CD14-positive monocyte (primary cell): ENCODE data around the gene RASGRP1. TPM values are rescaled to one million over a fixed set of nuclear protein-coding genes. Genes with fewer than 3 reads are reported as not detected.

Experiments
- DNase-seq, 3 donors: peaks; one replicate each; pipeline ENCODE4 v3.0.0-alpha.2; 2011 to 2022
- H2AFZ ChIP-seq: 2 replicates; pipeline ENCODE4 v1.6.0; 2012; ENCODE audit warnings: mild to moderate bottlenecking, low read depth, low read length, inconsistent platforms; ENCODE audit not compliant: insufficient read depth, poor library complexity, severe bottlenecking
- H3K27ac ChIP-seq, 2 donors: 1 replicate in 1 of 2; 2 replicates in 1 of 2; pipeline ENCODE4 v1.5.1; 2012 to 2013; ENCODE audit warnings: low read length in 2 of 2, control low read depth in 1 of 2, inconsistent platforms in 1 of 2, low read depth in 1 of 2, mild to moderate bottlenecking in 1 of 2
- H3K27me3 ChIP-seq, 2 donors: one replicate each; pipeline versions ENCODE4 v1.6.0 to v1.6.1; 2011 to 2013; ENCODE audit warnings: low read length in 2 of 2; ENCODE audit not compliant: control insufficient read depth in 2 of 2, insufficient read depth in 2 of 2
- H3K36me3 ChIP-seq, 2 donors: replicated peaks in 1 of 2; 1 replicate in 1 of 2; 2 replicates in 1 of 2; pipeline versions ENCODE4 v1.5.1 to v1.6.1; 2012 to 2013; ENCODE audit warnings: low read length in 2 of 2, control low read depth in 1 of 2, inconsistent platforms in 1 of 2, mild to moderate bottlenecking in 1 of 2; ENCODE audit not compliant: insufficient read depth in 2 of 2, control insufficient read depth in 1 of 2
- H3K4me1 ChIP-seq, 2 donors: 1 replicate in 1 of 2; 2 replicates in 1 of 2; pipeline versions ENCODE4 v1.5.1 to v1.6.1; 2012 to 2013; ENCODE audit warnings: low read length in 2 of 2, control low read depth in 1 of 2, inconsistent platforms in 1 of 2, mild to moderate bottlenecking in 1 of 2, moderate library complexity in 1 of 2; ENCODE audit not compliant: insufficient read depth in 2 of 2, control insufficient read depth in 1 of 2
- H3K4me2 ChIP-seq: replicated peaks from 2 replicates; pipeline ENCODE3; 2012; ENCODE audit warnings: low read length, moderate library complexity, mild to moderate bottlenecking; ENCODE audit not compliant: poor library complexity, severe bottlenecking; ENCODE audit errors: extremely low read depth
- H3K4me3 ChIP-seq, 3 experiments: fragments of 200-600 bp in 1 of 3; sonication (generic) in 1 of 3; replicated peaks in 1 of 3; 1 replicate in 2 of 3; 2 replicates in 1 of 3; pipeline ENCODE4 v1.5.1; 2011 to 2013; ENCODE audit warnings: low read length in 3 of 3, mild to moderate bottlenecking in 3 of 3, control low read depth in 2 of 3, low read depth in 2 of 3, inconsistent platforms in 1 of 3, moderate library complexity in 1 of 3
- H3K79me2 ChIP-seq: 2 replicates; pipeline ENCODE4 v1.6.0; 2012; ENCODE audit warnings: mild to moderate bottlenecking, control low read depth, inconsistent platforms, low read length, moderate library complexity; ENCODE audit not compliant: insufficient read depth
- H3K9ac ChIP-seq: 2 replicates; pipeline ENCODE4 v1.6.0; 2017; ENCODE audit warnings: low read length, mild to moderate bottlenecking; ENCODE audit not compliant: insufficient read depth, poor library complexity, severe bottlenecking
- H3K9me3 ChIP-seq, 2 donors: replicated peaks in 1 of 2; 1 replicate in 1 of 2; 2 replicates in 1 of 2; pipeline versions ENCODE4 v1.5.1 to v1.6.1; 2012 to 2013; ENCODE audit warnings: low read length in 2 of 2, control low read depth in 1 of 2; ENCODE audit not compliant: control insufficient read depth in 1 of 2, insufficient read depth in 1 of 2
- H4K20me1 ChIP-seq: 2 replicates; pipeline ENCODE4 v1.6.0; 2012; ENCODE audit warnings: mild to moderate bottlenecking, low read length, control low read depth, moderate library complexity; ENCODE audit not compliant: insufficient read depth
- H3K27ac Mint-ChIP-seq, 7 donors: one replicate each; pipeline ENCODE4 v1.8.0; 2020; ENCODE audit warnings: mild to moderate bottlenecking in 7 of 7, mixed read lengths in 7 of 7, moderate library complexity in 6 of 7, inconsistent platforms in 2 of 7
- H3K27me3 Mint-ChIP-seq, 3 donors: one replicate each; pipeline ENCODE4 v1.8.0; 2021 to 2022; ENCODE audit warnings: low read depth in 3 of 3, mild to moderate bottlenecking in 3 of 3, mixed read lengths in 3 of 3, moderate library complexity in 3 of 3, inconsistent platforms in 1 of 3
- H3K36me3 Mint-ChIP-seq, 2 donors: one replicate each; pipeline ENCODE4 v1.8.0; 2020; ENCODE audit warnings: mixed read lengths in 2 of 2, inconsistent platforms in 1 of 2, mild to moderate bottlenecking in 1 of 2
- H3K4me1 Mint-ChIP-seq: one replicate; pipeline ENCODE4 v1.8.0; 2020; ENCODE audit warnings: mild to moderate bottlenecking, mixed read lengths
- H3K4me3 Mint-ChIP-seq, 2 donors: one replicate each; pipeline ENCODE4 v1.8.0; 2020; ENCODE audit warnings: mild to moderate bottlenecking in 2 of 2, mixed read lengths in 2 of 2, moderate library complexity in 1 of 2
- H3K9me3 Mint-ChIP-seq, 7 donors: one replicate each; pipeline ENCODE4 v1.8.0; 2020 to 2022; ENCODE audit warnings: mixed read lengths in 7 of 7, mild to moderate bottlenecking in 6 of 7, moderate library complexity in 6 of 7, inconsistent platforms in 2 of 7
- whole genome bisulfite sequencing: methylation state at CpG from one replicate; pipeline ENCODE4 v1.1.5; 2013; ENCODE audit warnings: missing lambda C conversion rate; ENCODE audit not compliant: insufficient coverage; 5-methylcytosine and 5-hydroxymethylcytosine counted together
- intact Hi-C, 2 donors: fragments of 100-400 bp; cut with micrococcal nuclease; formaldehyde crosslinking; loops; one replicate each; pipeline versions ENCODE4 v1.15.0 to v1.15.1; 2023
- polyA plus RNA-seq, 3 donors: library from polyadenylated mRNA; depleted of rRNA in 1 of 3; unstranded in 2 of 3; stranded (reverse) in 1 of 3; fragments of 300-500 nt in 2 of 3; fragments of >200 nt in 1 of 3; fragmentation: Illumina TruSeq in 2 of 3; gene quantifications; 1 replicate in 2 of 3; 2 replicates in 1 of 3; pipeline ENCODE4 v1.2.3, GENCODE V29; 2012 to 2021
- TF ChIP-seq, protein P1 (sequence below): fragments of 200-600 bp; IDR thresholded peaks from one replicate; pipeline ENCODE4 v1.8.0; 2022; ENCODE audit warnings: antibody characterized with exemption, mild to moderate bottlenecking

RASGRP1 gene
- polyA plus RNA-seq, 3 donors = 0.05 to 0.38 (median 0.13) TPM

DNA sequence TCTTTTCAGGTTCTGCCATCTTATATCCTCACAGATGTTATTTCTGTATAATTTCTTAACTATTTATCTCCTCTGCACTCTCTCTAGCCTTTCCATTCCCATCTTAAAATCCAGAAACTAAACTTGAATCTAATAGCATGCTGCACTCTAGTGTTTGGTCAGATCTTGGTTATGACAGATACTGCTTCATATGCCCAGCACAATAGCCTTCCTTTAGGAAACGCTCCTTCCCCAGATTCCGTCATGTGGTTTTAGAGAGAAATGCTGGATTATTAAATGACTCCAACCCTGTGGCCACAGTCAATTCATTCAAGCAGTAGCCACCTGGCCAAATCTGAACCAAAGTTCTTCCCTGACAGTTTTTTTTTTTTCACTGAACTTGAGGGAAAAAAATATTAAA lies 19.4 kb downstream of the RASGRP1 start:
- no peak overlapping the region for H3K27ac Mint-ChIP-seq
- intact Hi-C loops = no loop called here
- H3K27me3 Mint-ChIP-seq = peaks cover 0 to 2% (median 0%) of the 10 kb centered on the region in 3 donors
- no peaks in the 10 kb centered on the region for H3K4me1 ChIP-seq
- H3K9ac ChIP-seq = no peak overlapping the region
- no peaks in the 10 kb centered on the region for H3K36me3 ChIP-seq
- H3K4me2 ChIP-seq = no peak overlapping the region
- H3K79me2 ChIP-seq = no peaks in the 10 kb centered on the region
- no peaks in the 10 kb centered on the region for H3K27me3 ChIP-seq
- WGBS = no CpG with 5 or more reads among the region's 2 CpGs
- no peaks in the 10 kb centered on the region for H3K9me3 ChIP-seq
- no peak overlapping the region for H3K27ac ChIP-seq
- DNase-seq = no peak
- H3K4me1 Mint-ChIP-seq = no peaks in the 10 kb centered on the region
- H3K4me3 Mint-ChIP-seq = no peak overlapping the region
- no peaks in the 10 kb centered on the region for H3K9me3 Mint-ChIP-seq
- no peaks in the 10 kb centered on the region for H4K20me1 ChIP-seq
- no peaks in the 10 kb centered on the region for H3K36me3 Mint-ChIP-seq
- TF ChIP-seq, protein P1, sequence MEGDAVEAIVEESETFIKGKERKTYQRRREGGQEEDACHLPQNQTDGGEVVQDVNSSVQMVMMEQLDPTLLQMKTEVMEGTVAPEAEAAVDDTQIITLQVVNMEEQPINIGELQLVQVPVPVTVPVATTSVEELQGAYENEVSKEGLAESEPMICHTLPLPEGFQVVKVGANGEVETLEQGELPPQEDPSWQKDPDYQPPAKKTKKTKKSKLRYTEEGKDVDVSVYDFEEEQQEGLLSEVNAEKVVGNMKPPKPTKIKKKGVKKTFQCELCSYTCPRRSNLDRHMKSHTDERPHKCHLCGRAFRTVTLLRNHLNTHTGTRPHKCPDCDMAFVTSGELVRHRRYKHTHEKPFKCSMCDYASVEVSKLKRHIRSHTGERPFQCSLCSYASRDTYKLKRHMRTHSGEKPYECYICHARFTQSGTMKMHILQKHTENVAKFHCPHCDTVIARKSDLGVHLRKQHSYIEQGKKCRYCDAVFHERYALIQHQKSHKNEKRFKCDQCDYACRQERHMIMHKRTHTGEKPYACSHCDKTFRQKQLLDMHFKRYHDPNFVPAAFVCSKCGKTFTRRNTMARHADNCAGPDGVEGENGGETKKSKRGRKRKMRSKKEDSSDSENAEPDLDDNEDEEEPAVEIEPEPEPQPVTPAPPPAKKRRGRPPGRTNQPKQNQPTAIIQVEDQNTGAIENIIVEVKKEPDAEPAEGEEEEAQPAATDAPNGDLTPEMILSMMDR = no peak
- no peak overlapping the region for H3K4me3 ChIP-seq
- no peak overlapping the region for H2AFZ ChIP-seq

DNA sequence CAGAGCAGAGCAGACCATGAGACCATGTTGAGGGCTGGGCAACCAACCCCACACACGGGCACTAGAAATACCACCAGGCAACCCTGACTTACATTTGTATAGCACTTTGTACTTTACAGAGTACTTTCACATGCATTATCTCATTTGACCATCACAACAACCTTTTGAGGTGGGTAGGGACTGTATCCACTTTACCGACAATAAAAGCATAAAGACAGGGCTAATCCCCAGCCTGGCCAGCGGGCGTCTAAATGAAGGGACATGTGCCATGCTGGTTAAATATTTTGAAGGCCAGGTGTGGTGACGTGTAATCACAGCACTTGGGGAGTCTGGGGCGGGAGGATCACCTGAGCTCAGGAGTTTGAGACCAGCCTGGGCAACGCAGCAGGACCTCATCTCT lies 23.6 kb downstream of the RASGRP1 start:
- H3K27ac ChIP-seq = no peak overlapping the region
- H3K27me3 ChIP-seq = no peaks in the 10 kb centered on the region
- intact Hi-C loops = no loop called here
- Mint-ChIP-seq H3K9me3 (no peaks in the 10 kb centered on the region), H3K4me1 (no peaks in the 10 kb centered on the region), H3K27ac (no peak overlapping the region), H3K27me3 (no peaks in the 10 kb centered on the region), H3K4me3 (no peak overlapping the region), H3K36me3 (no peaks in the 10 kb centered on the region)
- TF ChIP-seq, protein P1 = no peak
- H3K4me3 ChIP-seq = no peak overlapping the region
- no peaks in the 10 kb centered on the region for H3K36me3 ChIP-seq
- H3K4me1 ChIP-seq = no peaks in the 10 kb centered on the region
- no peak for DNase-seq
- no peak overlapping the region for H3K9ac ChIP-seq
- WGBS = 95% methylated on average over 5 of the region's 7 CpGs
- H3K4me2 ChIP-seq = no peak overlapping the region
- no peak overlapping the region for H2AFZ ChIP-seq
- H3K9me3 ChIP-seq = no peaks in the 10 kb centered on the region
- no peaks in the 10 kb centered on the region for H3K79me2 ChIP-seq
- H4K20me1 ChIP-seq = no peaks in the 10 kb centered on the region
